Colonic mucosa (tissue), 4 donors: ENCODE data around the gene INHBE. TPM values are rescaled to one million over a fixed set of nuclear protein-coding genes. Genes with fewer than 3 reads are reported as not detected.
A peak's percentile ranks its signal among the peaks of the same experiment; 100 is the strongest.

Experiments
- DNase-seq: peaks from one replicate; pipeline ENCODE4 v3.0.0-alpha.2; 2020
- H3K27ac ChIP-seq: fragments of 200-600 bp; one replicate; pipeline ENCODE4 v1.8.0; 2021
- H3K27me3 ChIP-seq: fragments of 200-600 bp; one replicate; pipeline ENCODE4 v1.8.0; 2021
- H3K36me3 ChIP-seq: fragments of 200-600 bp; one replicate; pipeline ENCODE4 v1.8.0; 2021
- H3K4me1 ChIP-seq: fragments of 200-600 bp; one replicate; pipeline ENCODE4 v1.8.0; 2021; ENCODE audit warnings: mild to moderate bottlenecking
- H3K4me3 ChIP-seq: fragments of 200-600 bp; one replicate; pipeline ENCODE4 v1.8.0; 2021
- H3K9ac ChIP-seq, 2 donors: one replicate each; pipeline ENCODE4 v1.7.0; 2013; ENCODE audit warnings: control low read depth in 2 of 2, low read depth in 2 of 2, low read length in 2 of 2
- H3K9me3 ChIP-seq: fragments of 200-600 bp; one replicate; pipeline ENCODE4 v1.8.0; 2021
- CTCF ChIP-seq: fragments of 200-600 bp; IDR thresholded peaks from one replicate; pipeline ENCODE4 v1.8.0; 2022; ENCODE audit warnings: antibody characterized with exemption, mild to moderate bottlenecking
- intact Hi-C: fragments of 100-400 bp; cut with DNase I; formaldehyde crosslinking; loops from one replicate; pipeline ENCODE4 v1.14.1; 2022
- total RNA-seq, 2 donors: library from RNA; stranded (reverse); fragmentation: NEBNext Ultra II Directional in 1 of 2; extraction: Animal tissue kit (Norgen Biotek cat#: 25700) in 1 of 2; gene quantifications; one replicate each; pipeline ENCODE4 v1.2.1, GENCODE V29; 2021
- donor health status: healthy.
- donor health status: DM: no; HTN: no; CAD: no.
- donor health status: DM: no; HTN: no; CAD: no.

The INHBE gene
- total RNA-seq, 2 donors from 2014 or later, result 0.22 TPM; not detected in 1

GRCh38 chr12:57451233-57451778 lies 3.8 kb upstream of the INHBE start:
- H3K27ac ChIP-seq, result no peak overlapping the region
- intact Hi-C loops, result loop anchor here (5.0 kb wide), 1 partner anchor 189 kb away; no protein-coding TSS in a partner anchor
- H3K27me3 ChIP-seq, result no peaks in the 10 kb centered on the region
- H3K36me3 ChIP-seq, result no peaks in the 10 kb centered on the region
- no peaks in the 10 kb centered on the region for H3K4me1 ChIP-seq
- H3K4me3 ChIP-seq, result no peak overlapping the region
- no peaks in the 10 kb centered on the region for H3K9me3 ChIP-seq
- no peak overlapping the region for H3K9ac ChIP-seq
- no peak for DNase-seq
- TF ChIP-seq CTCF, result no peak

DNA sequence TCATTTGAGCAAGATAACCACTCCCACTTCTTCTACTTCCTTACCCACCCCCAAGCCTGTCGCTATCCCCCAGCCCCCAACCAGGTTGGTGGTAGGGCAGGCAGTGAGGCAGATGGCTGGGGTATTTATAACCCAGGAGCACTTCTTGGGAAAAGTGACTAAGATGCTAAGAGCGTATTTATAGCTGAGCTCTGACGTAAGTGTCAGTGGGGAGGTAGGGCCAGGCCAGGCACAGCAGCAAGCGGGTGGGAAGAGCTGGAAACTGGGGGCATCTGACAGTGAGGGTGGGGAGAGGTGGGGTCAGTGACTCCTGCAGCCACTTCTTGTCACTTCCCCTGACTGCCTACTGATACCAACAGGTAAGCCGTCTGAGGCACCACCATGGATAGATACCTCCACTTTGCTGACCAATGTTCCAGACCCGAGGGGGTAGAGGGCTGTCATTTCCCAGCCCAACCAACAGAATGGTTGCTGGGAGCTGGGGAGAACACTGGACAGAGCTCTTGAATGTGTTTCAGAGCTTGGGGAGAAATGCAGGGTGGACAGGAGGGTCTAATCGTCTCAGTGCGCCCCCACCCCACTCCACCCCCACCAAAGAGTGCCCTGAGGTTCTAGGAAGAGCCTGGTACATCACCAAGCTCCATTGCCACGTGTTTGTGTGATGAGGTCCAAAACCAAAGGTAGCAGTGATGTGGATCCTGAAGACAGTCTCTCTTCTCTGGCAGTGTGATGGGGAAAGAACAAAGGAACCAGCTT lies 2.7 kb upstream of the INHBE start:
- Histone ChIP-seq H3K36me3 (no peaks in the 10 kb centered on the region), H3K27me3 (no peaks in the 10 kb centered on the region), H3K4me1 (no peaks in the 10 kb centered on the region), H3K9ac (no peak overlapping the region), H3K27ac (no peak overlapping the region), H3K9me3 (no peaks in the 10 kb centered on the region), H3K4me3 (no peak overlapping the region)
- DNase-seq, result no peak
- TF ChIP-seq CTCF, result no peak
- intact Hi-C loops, result loop anchor here (2.0 to 5.0 kb wide), 2 partner anchors 146 to 190 kb away; no protein-coding TSS in a partner anchor

DNA sequence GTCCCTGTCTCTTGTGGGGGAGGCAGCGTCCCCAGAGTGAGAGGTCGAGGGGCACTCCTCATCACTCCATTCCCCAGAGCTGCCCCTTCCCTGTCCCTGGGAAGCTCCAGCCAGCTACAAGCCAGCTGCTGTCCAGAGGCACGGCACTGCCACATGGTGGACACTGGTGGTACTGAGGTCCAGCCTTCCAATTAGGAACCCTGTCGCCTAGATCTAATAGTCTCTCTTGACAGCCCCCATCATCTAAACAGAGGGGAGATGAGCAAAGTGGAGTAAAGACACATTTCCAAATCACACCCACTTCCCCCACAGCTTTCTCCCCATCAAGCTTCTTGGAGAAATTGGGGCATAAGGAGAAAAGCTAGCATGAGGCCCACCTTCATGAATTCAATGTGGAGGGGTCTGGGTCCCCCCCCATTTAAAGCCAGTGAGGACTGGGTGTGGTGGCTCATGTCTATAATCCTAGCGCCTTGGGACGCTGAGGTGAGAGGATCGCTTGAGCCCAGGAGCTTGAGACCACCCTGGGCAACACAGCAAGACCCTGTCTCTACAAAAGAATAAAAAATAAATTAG lies 2.1 kb upstream of the INHBE start:
- intact Hi-C loops, result loop anchor here (2.0 to 5.0 kb wide), 2 partner anchors 146 to 191 kb away; no protein-coding TSS in a partner anchor
- H3K27ac ChIP-seq, result no peak overlapping the region

GRCh38 chr12:57454213-57454565 lies 918 bp upstream of the INHBE start:
- no peak overlapping the region for H3K9ac ChIP-seq
- intact Hi-C loops, result loop anchor here (5.0 kb wide), 1 partner anchor 192 kb away; no protein-coding TSS in a partner anchor
- no peaks in the 10 kb centered on the region for H3K4me1 ChIP-seq
- H3K36me3 ChIP-seq, result no peaks in the 10 kb centered on the region
- H3K27me3 ChIP-seq, result no peaks in the 10 kb centered on the region
- no peak overlapping the region for H3K4me3 ChIP-seq
- H3K27ac ChIP-seq, result no peak overlapping the region
- no peak for TF ChIP-seq CTCF
- no peaks in the 10 kb centered on the region for H3K9me3 ChIP-seq
- DNase-seq, result no peak

More for the DNA sequence above, 2.1 kb upstream of the INHBE start:
- no peak overlapping the region for H3K4me3 ChIP-seq
- peak; percentile 79 for DNase-seq
- TF ChIP-seq CTCF, result peak; percentile 65
- no peaks in the 10 kb centered on the region for H3K36me3 ChIP-seq
- no peaks in the 10 kb centered on the region for H3K9me3 ChIP-seq
- no peaks in the 10 kb centered on the region for H3K4me1 ChIP-seq
- H3K9ac ChIP-seq, result no peak overlapping the region
- H3K27me3 ChIP-seq, result no peaks in the 10 kb centered on the region

GRCh38 chr12:57455374-57456144 lies 452 bp downstream of the INHBE start:
- Histone ChIP-seq H3K4me3 (no peak overlapping the region), H3K4me1 (no peaks in the 10 kb centered on the region), H3K27me3 (no peaks in the 10 kb centered on the region), H3K27ac (no peak overlapping the region), H3K9me3 (no peaks in the 10 kb centered on the region), H3K9ac (no peak overlapping the region), H3K36me3 (no peaks in the 10 kb centered on the region)
- TF ChIP-seq CTCF, result no peak
- DNase-seq, result no peak
- intact Hi-C loops, result no loop called here
